Measurements from ENCODE around the gene DOK7. TPM values are rescaled to one million over a fixed set of nuclear protein-coding genes. Genes with fewer than 3 reads are reported as not detected.

Gene DOK7
- total and polyA plus RNA-seq, 2 donors (not counting 1 experiment from before 2014, with no cell fraction given), result 0.17 TPM; not detected in 1

- Histone ChIP-seq H4K20me1 (ENCODE audit: control insufficient read depth, extremely low read depth, insufficient read depth, low read length) (no peaks in the 10 kb centered on the region), H3K36me3 (ENCODE audit: control insufficient read depth, insufficient read depth, low read length) (no peaks in the 10 kb centered on the region), H3K79me2 (ENCODE audit: control insufficient read depth, insufficient read depth, low read length) (no peaks in the 10 kb centered on the region), H2AFZ (ENCODE audit: low read length) (no peak overlapping the region), H3K4me3 (replicated peaks in 1 of 4; ENCODE audit: control extremely low read depth in 1 of 4, insufficient read depth in 1 of 4, low read depth in 3 of 4, low read length in 4 of 4) (no peak overlapping the region), H3K27ac (ENCODE audit: insufficient read depth, low read length) (no peak overlapping the region), H3K9me3 (ENCODE audit: control insufficient read depth, insufficient read depth, low read depth, low read length) (no peaks in the 10 kb centered on the region), H3K9ac (ENCODE audit: insufficient read depth, low read length) (no peak overlapping the region), H3K27me3 (ENCODE audit: control insufficient read depth, insufficient read depth, low read length) (no peaks in the 10 kb centered on the region), H3K4me2 (ENCODE audit: extremely low read depth, insufficient read depth, low read length) (no peak overlapping the region), H3K4me1 (ENCODE audit: control insufficient read depth, extremely low read depth, insufficient read depth, low read length) (no peaks in the 10 kb centered on the region)
- TF ChIP-seq, protein P1, sequence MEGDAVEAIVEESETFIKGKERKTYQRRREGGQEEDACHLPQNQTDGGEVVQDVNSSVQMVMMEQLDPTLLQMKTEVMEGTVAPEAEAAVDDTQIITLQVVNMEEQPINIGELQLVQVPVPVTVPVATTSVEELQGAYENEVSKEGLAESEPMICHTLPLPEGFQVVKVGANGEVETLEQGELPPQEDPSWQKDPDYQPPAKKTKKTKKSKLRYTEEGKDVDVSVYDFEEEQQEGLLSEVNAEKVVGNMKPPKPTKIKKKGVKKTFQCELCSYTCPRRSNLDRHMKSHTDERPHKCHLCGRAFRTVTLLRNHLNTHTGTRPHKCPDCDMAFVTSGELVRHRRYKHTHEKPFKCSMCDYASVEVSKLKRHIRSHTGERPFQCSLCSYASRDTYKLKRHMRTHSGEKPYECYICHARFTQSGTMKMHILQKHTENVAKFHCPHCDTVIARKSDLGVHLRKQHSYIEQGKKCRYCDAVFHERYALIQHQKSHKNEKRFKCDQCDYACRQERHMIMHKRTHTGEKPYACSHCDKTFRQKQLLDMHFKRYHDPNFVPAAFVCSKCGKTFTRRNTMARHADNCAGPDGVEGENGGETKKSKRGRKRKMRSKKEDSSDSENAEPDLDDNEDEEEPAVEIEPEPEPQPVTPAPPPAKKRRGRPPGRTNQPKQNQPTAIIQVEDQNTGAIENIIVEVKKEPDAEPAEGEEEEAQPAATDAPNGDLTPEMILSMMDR (conservative IDR thresholded peaks at IDR 0.05 in 1 of 2, IDR thresholded peaks at IDR 0.05 in 1 of 2; ENCODE audit: low read depth in 1 of 2, low read length in 2 of 2), result no peak
- no peak for TF ChIP-seq EZH2 (IDR thresholded peaks at IDR 0.05; ENCODE audit: low read length, missing control alignments)
- no peak for DNase-seq (ENCODE audit: low read depth in 2 of 2)
These were observed 38.2 kb downstream of the DOK7 start for GRCh38 chr4:3501126-3501824.

- Histone ChIP-seq H2AFZ (ENCODE audit: low read length) (no peak overlapping the region), H3K27me3 (ENCODE audit: control insufficient read depth, insufficient read depth, low read length) (no peaks in the 10 kb centered on the region), H3K9me3 (ENCODE audit: control insufficient read depth, insufficient read depth, low read depth, low read length) (no peaks in the 10 kb centered on the region), H3K9ac (ENCODE audit: insufficient read depth, low read length) (no peak overlapping the region), H3K4me3 (replicated peaks in 1 of 4; ENCODE audit: control extremely low read depth in 1 of 4, insufficient read depth in 1 of 4, low read depth in 3 of 4, low read length in 4 of 4) (no peak overlapping the region), H3K27ac (ENCODE audit: insufficient read depth, low read length) (no peak overlapping the region), H3K79me2 (ENCODE audit: control insufficient read depth, insufficient read depth, low read length) (no peaks in the 10 kb centered on the region), H4K20me1 (ENCODE audit: control insufficient read depth, extremely low read depth, insufficient read depth, low read length) (no peaks in the 10 kb centered on the region), H3K4me2 (ENCODE audit: extremely low read depth, insufficient read depth, low read length) (no peak overlapping the region), H3K4me1 (ENCODE audit: control insufficient read depth, extremely low read depth, insufficient read depth, low read length) (no peaks in the 10 kb centered on the region), H3K36me3 (ENCODE audit: control insufficient read depth, insufficient read depth, low read length) (no peaks in the 10 kb centered on the region)
- DNase-seq (ENCODE audit: low read depth in 2 of 2), result no peak
- TF ChIP-seq EZH2 (IDR thresholded peaks at IDR 0.05; ENCODE audit: low read length, missing control alignments), result no peak
- TF ChIP-seq, protein P1 (conservative IDR thresholded peaks at IDR 0.05 in 1 of 2, IDR thresholded peaks at IDR 0.05 in 1 of 2; ENCODE audit: low read depth in 1 of 2, low read length in 2 of 2), result no peak
These were observed 38.8 kb downstream of the DOK7 start for GRCh38 chr4:3501825-3502425.

- Histone ChIP-seq H3K9ac (ENCODE audit: insufficient read depth, low read length) (no peak overlapping the region), H3K79me2 (ENCODE audit: control insufficient read depth, insufficient read depth, low read length) (no peaks in the 10 kb centered on the region), H3K9me3 (ENCODE audit: control insufficient read depth, insufficient read depth, low read depth, low read length) (no peaks in the 10 kb centered on the region), H2AFZ (ENCODE audit: low read length) (no peak overlapping the region), H4K20me1 (ENCODE audit: control insufficient read depth, extremely low read depth, insufficient read depth, low read length) (no peaks in the 10 kb centered on the region), H3K27ac (ENCODE audit: insufficient read depth, low read length) (no peak overlapping the region), H3K27me3 (ENCODE audit: control insufficient read depth, insufficient read depth, low read length) (no peaks in the 10 kb centered on the region), H3K4me1 (ENCODE audit: control insufficient read depth, extremely low read depth, insufficient read depth, low read length) (no peaks in the 10 kb centered on the region), H3K36me3 (ENCODE audit: control insufficient read depth, insufficient read depth, low read length) (no peaks in the 10 kb centered on the region), H3K4me2 (ENCODE audit: extremely low read depth, insufficient read depth, low read length) (no peak overlapping the region), H3K4me3 (replicated peaks in 1 of 4; ENCODE audit: control extremely low read depth in 1 of 4, insufficient read depth in 1 of 4, low read depth in 3 of 4, low read length in 4 of 4) (no peak overlapping the region)
- no peak for DNase-seq (ENCODE audit: low read depth in 2 of 2)
- TF ChIP-seq, protein P1 (conservative IDR thresholded peaks at IDR 0.05 in 1 of 2, IDR thresholded peaks at IDR 0.05 in 1 of 2; ENCODE audit: low read depth in 1 of 2, low read length in 2 of 2), result no peak
- TF ChIP-seq EZH2 (IDR thresholded peaks at IDR 0.05; ENCODE audit: low read length, missing control alignments), result no peak
These were observed 40.1 kb downstream of the DOK7 start for GRCh38 chr4:3502941-3503936.

Data from fibroblast of lung (primary cell).